Epithelial cell of proximal tubule (primary cell): ENCODE results near the gene POU2F2. TPM values are rescaled to one million over a fixed set of nuclear protein-coding genes. Genes with fewer than 3 reads are reported as not detected.

ENCODE experiments used
- DNase-seq: peaks from one replicate; pipeline ENCODE4 v3.0.0-alpha.2; 2011; ENCODE audit warnings: low read depth
- H3K4me3 ChIP-seq: 2 replicates; pipeline ENCODE4 v1.5.1; 2011; ENCODE audit warnings: low read depth, mild to moderate bottlenecking, low read length
- CTCF ChIP-seq: conservative IDR thresholded peaks from 2 replicates; pipeline ENCODE4 v1.5.1; 2012; ENCODE audit warnings: low read depth, mild to moderate bottlenecking, low read length
- total RNA-seq: library from RNA; depleted of rRNA; stranded (reverse); fragments of >200 nt; gene quantifications from 2 replicates; pipeline ENCODE4 v1.2.3, GENCODE V29; 2015

The POU2F2 gene
- total RNA-seq, 1 donor from 2014 or later, result 0.46 TPM

DNA sequence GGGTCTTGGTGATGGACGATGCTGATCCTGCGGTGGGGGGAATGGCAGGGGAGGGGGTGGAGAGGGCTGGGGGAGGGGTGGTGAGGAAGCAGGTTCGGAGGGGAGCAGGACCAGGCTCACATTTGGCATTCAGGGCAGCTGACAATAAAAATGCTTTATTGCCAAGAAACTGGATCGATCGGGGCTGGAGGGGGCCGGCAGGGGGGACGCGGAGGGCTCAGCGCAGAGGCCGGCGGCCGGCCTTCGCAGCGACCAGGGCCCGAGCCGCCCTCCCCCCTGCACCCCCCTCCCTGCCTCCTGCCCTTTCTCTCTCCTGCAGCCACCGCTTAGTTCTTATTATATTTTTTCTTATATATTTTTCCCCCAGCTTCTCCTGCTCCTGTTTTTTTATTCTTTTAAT lies 18.1 kb upstream of the POU2F2 start:
- no peak for TF ChIP-seq CTCF
- H3K4me3 ChIP-seq, result no peak overlapping the region
- DNase-seq, result no peak

- H3K4me3 ChIP-seq, result no peak overlapping the region
- no peak for TF ChIP-seq CTCF
- DNase-seq, result no peak
Measured at GRCh38 chr19:42149447-42150202, 17.4 kb upstream of the POU2F2 start.

DNA sequence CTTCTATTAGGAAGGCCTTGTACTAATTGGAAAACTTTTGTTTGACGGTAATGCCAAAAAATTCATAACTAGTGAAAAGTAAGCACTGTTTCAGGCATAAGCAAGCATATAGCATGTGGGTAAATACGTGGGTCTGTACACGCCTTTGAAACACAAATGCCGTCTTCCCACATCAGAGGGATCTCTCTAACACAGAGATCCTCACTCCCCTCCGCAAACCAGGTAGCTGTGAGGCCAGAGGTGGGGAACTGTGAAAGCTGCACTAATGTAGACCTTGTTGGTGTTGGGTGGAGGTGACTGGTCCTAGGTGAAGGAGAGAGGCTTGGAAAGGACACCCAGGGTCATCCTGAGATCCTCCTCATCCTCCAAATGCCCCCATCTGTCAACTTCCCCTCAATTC lies 16.0 kb upstream of the POU2F2 start:
- H3K4me3 ChIP-seq, result no peak overlapping the region
- DNase-seq, result no peak
- TF ChIP-seq CTCF, result no peak

GRCh38 chr19:42143341-42144234 lies 11.3 kb upstream of the POU2F2 start:
- DNase-seq, result no peak
- no peak overlapping the region for H3K4me3 ChIP-seq
- TF ChIP-seq CTCF, result no peak

DNA sequence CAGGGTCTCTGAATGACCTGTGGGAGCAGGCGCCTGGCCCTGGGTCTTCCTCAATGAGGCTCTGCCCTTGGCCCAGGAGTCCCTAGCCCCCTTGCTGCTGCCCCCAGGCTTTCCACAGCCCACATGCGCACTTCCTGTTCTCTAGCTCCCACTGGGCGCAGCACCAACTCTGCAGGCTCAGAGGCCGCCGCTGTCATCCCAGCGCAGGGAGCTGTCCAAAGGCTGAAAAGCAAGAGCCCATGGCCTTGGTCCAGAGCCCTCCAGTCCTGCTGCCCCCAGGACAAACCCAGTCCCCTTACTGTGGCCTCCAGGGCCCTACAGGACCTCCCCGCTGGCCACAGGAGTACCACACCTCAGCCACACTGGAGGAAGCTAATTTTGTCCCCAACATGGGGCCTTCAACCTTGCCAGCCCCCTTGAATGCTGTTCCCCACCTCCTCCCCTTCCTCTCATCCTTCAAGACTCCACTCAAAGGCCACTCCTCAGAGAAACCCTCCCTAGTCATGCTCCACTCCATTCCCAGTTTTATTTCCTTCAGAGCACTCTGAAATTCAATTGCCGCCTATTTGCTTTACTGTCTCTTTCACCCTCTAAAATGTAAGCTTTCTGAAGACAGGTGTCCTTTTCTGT lies 8.0 kb upstream of the POU2F2 start:
- no peak overlapping the region for H3K4me3 ChIP-seq
- DNase-seq, result no peak

More for the DNA sequence above, 8.0 kb upstream of the POU2F2 start:
- no peak for TF ChIP-seq CTCF
